HG03159 (cell line): ENCODE measurements around the gene ADGRF1.
"Not testable (repeated sequence)": the region's sequence is repeated elsewhere in the genome, so short reads cannot be mapped to it uniquely, and the experiment has no call there.

Experiments used
- ATAC-seq: cut with Tn5 transposase; IDR thresholded peaks from one replicate; pipeline ENCODE4 v1.9.1; 2021; ENCODE audit warnings: mild to moderate bottlenecking, moderate library complexity; ENCODE audit not compliant: unreplicated experiment

The ADGRF1 gene

DNA sequence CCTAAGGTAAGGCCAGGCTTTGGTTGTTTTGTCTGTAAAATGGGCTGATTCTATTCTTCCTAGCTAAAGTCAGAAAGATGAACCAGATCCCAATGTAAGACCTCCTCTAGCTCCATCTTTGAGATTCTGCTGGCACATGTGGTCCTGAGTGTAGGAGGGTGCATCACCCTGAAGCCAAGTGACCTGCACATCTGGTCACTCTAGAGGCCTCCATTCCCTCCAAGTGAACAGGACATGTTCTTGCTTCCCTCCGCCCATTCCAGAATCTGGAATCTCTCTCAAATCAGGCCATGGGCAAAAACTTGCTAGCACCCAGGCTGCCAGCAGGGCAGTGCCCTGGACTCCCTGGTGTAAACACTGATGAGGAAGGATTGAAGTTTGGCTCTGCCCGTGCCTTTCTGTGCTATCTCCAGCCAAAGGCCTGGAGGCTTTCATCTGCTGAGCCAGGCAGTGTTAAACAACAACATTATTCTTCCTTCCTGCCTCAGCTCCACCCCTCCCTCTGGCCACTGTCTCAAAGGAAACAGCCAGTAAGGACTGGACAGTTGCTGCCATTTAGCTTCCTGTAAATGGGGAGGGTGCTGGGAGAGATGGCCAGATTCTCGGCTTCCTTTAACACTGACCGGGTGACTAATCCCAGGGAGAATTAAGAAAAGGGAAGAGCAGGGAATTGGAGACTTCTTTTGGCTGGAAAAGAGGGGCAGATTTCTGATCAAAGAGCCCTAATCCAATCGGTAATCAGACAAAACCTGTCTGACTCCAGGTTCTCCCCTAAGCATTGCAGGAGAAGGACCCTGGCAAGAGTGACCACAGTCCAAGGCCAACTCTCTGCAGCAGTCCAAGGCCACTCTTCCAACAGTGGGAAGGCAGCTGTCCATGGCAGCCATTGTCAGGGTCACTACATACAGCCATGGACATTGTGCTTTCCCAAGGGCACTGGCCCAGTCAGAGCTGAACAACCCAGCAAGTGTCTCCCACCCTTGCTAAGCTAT lies 19.5 kb upstream of the ADGRF1 start:
- ATAC-seq, result no peak

- ATAC-seq, result no peak
Measured at GRCh38 chr6:47059216-47059885, 17.2 kb upstream of the ADGRF1 start.

- no peak for ATAC-seq
Measured at GRCh38 chr6:47057830-47058540, 15.9 kb upstream of the ADGRF1 start.

DNA sequence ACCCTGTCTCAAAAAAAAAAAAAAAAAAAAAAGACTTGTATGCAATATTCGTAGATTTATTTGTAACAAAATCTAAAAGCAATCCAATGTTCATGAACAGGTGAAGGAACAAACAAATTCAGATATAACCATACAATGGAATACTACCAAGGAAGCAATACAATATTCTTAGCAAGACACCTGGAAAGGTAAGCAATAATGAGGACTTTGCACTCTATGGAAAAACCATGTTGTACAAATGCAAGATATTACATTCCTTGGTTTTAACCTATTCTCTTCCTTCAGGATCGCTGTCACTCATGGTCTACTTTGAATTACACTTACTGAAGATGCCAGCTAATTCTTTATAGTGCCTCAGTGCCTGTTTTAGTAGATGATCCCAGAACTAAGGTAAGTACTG lies 14.7 kb upstream of the ADGRF1 start:
- ATAC-seq, result no peak

DNA sequence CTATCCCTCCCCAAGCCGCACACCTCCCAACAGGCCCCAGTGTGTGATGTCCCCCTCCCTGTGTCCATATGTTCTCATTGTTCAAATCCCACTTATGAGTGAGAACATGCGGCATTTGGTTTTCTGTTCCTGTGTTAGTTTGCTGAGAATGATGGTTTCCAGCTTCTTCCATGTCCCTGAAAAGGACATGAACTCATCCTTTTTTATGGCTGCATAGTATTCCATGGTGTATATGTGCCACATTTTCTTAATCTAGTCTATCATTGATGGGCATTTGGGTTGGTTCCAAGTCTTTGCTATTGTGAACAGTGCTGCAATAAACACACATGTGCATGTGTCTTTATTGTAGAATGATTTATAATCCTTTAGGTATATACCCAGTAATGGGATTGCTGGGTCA lies 12.2 kb upstream of the ADGRF1 start:
- not testable (repeated sequence) for ATAC-seq

DNA sequence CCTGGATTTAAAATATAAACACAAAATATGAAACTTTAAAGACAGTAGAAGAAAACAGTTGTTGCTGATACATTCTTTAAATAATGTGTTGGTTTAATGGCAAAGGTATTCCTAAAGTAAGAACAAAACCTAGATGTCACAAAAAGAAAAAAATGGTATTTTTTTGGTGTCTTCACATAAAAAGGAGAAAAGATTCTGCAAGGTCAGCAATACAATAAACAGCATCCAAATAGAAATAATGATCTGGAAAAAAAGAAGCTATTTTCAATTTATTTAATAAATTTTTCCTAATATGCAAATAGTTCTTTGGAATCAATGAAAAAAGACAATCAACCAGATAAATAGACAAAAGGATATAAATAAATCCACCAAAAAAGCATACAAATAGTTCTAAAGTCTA lies 6.5 kb upstream of the ADGRF1 start:
- no peak for ATAC-seq

GRCh38 chr6:47047479-47048407 lies 5.6 kb upstream of the ADGRF1 start:
- ATAC-seq, result peak; percentile 89

DNA sequence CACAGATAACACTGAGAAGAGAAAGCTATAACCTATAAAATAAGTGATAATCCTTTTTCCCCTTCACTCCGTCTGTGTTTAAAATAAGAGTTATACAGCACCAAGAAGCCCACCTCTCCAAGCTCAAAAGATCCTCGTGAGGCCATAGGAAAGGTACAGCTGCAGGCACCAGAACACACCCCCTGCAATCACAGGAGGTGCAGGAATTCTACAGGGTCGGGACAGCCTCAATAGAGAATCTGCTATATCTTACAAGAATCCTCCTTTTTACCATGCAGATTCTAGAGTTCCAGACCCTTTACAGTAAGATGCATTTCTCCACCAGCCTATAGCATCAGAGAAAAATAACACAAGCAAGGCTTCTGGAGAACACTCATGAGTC lies 5.0 kb upstream of the ADGRF1 start:
- ATAC-seq, result no peak

DNA sequence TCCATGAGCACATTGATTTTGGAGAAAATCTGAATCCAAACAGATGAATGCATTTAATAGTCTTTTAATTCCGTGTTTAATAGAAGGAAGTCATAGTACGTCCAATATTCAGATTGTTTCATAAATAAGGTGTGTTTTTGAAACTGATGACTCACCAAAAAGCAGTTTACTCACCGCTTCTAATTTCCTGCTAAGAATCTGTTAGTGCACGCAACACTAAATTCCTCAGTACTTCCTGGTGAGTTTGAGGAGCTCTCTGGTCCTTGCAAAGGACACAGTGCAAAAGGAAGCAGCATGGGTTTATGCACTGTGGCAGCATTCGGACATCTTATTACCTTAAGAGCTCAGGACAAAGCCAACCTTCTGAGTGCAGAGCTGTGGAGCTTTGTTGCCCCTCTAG lies 2.3 kb upstream of the ADGRF1 start:
- no peak for ATAC-seq

DNA sequence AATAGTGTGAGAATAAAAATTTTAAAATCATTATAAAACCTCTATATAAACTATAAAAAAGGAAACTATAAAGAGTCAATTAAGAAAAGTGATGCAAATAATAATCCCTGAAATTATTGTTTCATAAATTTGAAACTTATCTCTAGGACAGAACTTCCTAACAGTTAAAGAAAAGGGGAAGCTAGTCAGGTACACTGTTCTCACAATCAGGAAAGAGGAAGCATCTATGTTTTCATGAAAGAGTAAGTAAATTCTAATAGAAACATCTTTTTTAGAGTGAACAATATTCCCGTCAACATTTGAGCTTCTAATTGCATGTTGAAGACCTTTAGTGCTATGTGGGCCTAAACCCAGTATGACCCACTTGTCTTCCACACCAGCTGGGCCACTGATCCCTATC lies 1.2 kb upstream of the ADGRF1 start:
- no peak for ATAC-seq

- no peak for ATAC-seq
Measured at GRCh38 chr6:47041741-47042140, 391 bp downstream of the ADGRF1 start.

- ATAC-seq, result no peak
Measured at GRCh38 chr6:47034926-47035325, 7.2 kb downstream of the ADGRF1 start.

DNA sequence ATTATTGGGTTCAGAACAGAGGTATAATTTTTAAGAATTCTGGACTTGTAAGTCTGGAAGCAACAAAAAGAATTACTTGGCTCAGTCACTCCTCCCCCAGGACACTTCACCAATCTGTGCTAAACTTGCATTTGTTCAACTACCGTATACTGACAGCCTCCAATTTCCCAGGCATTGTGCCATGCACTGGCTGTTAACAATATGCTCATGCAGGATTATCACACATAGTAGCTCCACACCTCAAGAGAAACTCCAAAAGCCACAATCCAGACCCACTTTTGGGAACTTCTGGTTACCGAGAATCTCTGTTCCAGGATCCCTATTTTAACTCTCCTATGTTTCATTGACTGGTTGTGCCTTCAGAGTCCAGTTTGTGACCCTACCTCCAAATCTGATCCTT lies 7.7 kb downstream of the ADGRF1 start:
- no peak for ATAC-seq

GRCh38 chr6:47032974-47033765 lies 9.0 kb downstream of the ADGRF1 start:
- ATAC-seq, result no peak

DNA sequence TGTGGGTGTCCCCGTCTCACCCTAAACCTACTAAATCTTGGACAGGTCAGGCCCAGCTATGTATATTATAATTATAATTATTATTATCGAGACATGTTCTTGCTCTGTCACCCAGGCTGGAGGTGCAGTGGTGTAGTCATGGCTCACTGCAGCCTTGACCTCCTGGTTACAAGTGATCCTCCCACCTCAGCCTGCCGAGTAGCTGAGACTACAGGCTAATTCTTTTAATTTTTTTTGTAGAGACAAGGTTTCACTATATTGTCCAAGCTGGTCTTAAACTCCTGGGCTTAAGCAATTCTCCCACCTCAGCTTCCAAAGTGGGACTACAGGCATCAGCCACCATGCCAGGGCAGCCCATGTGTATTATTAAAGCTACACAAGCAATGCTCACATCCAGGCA lies 10.5 kb downstream of the ADGRF1 start:
- no peak for ATAC-seq

DNA sequence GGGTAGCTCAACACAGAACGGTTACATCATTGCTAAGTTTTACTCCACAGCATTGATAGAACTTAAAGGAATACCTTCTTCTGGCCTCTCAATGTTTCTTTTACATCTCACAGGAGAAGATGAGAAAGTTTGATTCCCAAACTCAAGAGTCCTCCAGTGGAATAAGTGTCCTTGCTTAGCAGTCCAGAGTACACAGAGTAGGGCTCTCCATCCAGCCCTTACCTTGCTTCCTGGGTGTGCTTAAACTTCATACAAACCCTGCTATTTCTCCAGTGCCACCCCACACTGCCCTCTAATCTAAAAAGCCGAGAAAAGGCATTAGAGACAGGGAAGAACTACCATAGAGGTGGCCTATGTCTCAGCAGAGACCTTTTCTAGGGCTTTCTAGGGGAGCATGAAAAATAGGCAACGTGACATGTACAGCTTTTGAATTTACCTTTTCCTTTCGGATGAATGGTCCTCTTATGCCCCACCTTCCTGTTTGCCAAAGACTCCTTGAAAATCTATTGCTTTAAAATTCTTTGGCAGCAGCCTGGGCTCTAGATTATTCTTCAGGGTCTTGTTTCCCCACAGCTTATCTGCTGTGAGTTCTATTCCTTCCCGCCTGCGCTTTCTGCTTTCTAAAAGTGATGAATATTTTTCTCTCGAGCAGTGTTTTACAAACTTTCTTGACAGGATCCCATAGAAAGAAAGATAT lies 12.1 kb downstream of the ADGRF1 start:
- no peak for ATAC-seq

- no peak for ATAC-seq
Measured at GRCh38 chr6:47028835-47029360, 13.2 kb downstream of the ADGRF1 start.

DNA sequence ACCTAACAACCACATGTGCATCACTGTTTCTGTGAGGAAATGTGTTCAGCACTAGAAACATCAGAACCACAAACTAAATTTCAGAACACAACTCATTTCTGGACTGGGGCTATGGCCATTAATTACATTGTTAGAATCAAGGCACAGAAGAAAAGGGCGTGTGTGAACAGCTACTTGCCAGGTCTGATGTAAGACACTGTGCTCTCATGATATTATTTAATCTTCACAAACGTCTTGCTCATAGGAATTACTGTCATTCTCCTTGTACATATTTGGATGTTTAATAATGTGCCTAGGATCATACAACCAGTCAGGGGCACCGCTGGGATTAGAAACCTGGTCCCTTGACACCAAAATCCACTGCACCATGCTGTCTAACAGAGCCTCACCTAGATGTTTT lies 14.8 kb downstream of the ADGRF1 start:
- ATAC-seq, result no peak

DNA sequence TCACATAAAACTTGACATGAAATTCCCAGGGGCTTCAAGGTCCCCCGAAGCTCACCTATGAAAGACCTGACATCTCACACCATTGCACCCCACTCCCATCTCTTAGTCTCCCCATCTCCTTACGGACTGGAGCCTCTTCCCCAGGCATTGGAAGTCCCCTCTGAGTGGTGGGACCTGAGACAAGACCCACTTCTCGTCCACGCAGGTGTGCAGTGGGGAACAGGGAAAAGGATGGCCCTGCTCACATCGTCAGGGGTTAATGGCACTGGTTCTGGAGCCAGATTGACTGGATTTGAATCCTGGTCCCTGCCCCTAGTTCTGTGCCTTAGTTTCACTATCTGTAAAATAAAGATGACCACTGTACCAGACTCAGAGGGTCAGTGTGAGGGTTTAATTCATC lies 15.5 kb downstream of the ADGRF1 start:
- ATAC-seq, result no peak
